Duodenal mucosa (tissue), 2 donors: ENCODE data around the gene RMND1.

Source experiments
- H3K27ac ChIP-seq: one replicate; pipeline ENCODE4 v1.7.0; 2013; ENCODE audit warnings: low read depth, low read length
- H3K27me3 ChIP-seq, 2 donors: one replicate each; pipeline ENCODE4 v1.7.0; 2013; ENCODE audit warnings: low read length in 2 of 2, control low read depth in 1 of 2; ENCODE audit not compliant: insufficient read depth in 2 of 2, control insufficient read depth in 1 of 2
- H3K36me3 ChIP-seq, 2 donors: one replicate each; pipeline ENCODE4 v1.7.0; 2013; ENCODE audit warnings: low read length in 2 of 2, control low read depth in 1 of 2; ENCODE audit not compliant: insufficient read depth in 2 of 2, control insufficient read depth in 1 of 2
- H3K4me1 ChIP-seq, 2 donors: one replicate each; pipeline ENCODE4 v1.7.0; 2013; ENCODE audit warnings: low read length in 2 of 2, control low read depth in 1 of 2; ENCODE audit not compliant: insufficient read depth in 2 of 2, control insufficient read depth in 1 of 2
- H3K4me3 ChIP-seq, 2 donors: one replicate each; pipeline ENCODE4 v1.7.0; 2013; ENCODE audit warnings: low read length in 2 of 2, low read depth in 1 of 2
- H3K9ac ChIP-seq, 2 donors: one replicate each; pipeline ENCODE4 v1.7.0; 2013; ENCODE audit warnings: low read length in 2 of 2, low read depth in 1 of 2
- H3K9me3 ChIP-seq, 2 donors: one replicate each; pipeline ENCODE4 v1.7.0; 2013; ENCODE audit warnings: low read length in 2 of 2, control low read depth in 1 of 2; ENCODE audit not compliant: control insufficient read depth in 1 of 2

The RMND1 gene

DNA sequence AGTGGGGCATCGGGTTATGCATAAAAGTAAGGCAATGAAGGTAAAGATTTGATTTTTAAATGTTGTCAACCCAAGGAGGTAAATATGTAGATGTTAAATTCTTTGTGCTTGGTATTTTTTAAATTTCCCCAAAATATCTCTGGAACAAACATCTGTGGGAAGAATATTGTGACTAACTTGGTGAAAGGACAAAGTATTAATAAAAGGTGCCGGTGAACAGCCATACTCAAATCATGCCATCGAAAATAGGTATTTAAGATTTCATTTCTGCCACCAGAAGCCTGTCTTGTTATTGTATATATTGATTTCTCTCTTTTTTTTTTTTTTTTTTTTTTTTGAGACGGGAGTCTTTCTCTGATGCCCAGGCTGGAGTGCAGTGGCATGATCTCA is 48.0 kb downstream of the RMND1 start:
- Histone ChIP-seq H3K27ac (no peak overlapping the region), H3K9me3 (no peaks in the 10 kb centered on the region), H3K27me3 (no peaks in the 10 kb centered on the region), H3K4me1 (peaks cover 0 to 5% of the 10 kb centered on the region in 2 donors), H3K9ac (no peak overlapping the region), H3K36me3 (peaks cover 6 to 29% of the 10 kb centered on the region in 2 donors), H3K4me3 (no peak overlapping the region)

- H3K36me3 ChIP-seq, result peaks cover 6 to 25% of the 10 kb centered on the region in 2 donors
Measured at GRCh38 chr6:151402228-151402627, 49.7 kb downstream of the RMND1 start.

GRCh38 chr6:151400473-151400872 is 51.5 kb downstream of the RMND1 start:
- H3K9me3 ChIP-seq, result no peaks in the 10 kb centered on the region
- peaks cover 6 to 21% of the 10 kb centered on the region in 2 donors for H3K36me3 ChIP-seq
- no peaks in the 10 kb centered on the region for H3K27me3 ChIP-seq
- H3K9ac ChIP-seq, result no peak overlapping the region
- H3K4me1 ChIP-seq, result peaks cover 4 to 5% of the 10 kb centered on the region in 2 donors
- no peak overlapping the region for H3K27ac ChIP-seq
- no peak overlapping the region for H3K4me3 ChIP-seq

More at GRCh38 chr6:151402228-151402627, 49.7 kb downstream of the RMND1 start:
- H3K4me1 ChIP-seq, result peaks cover 2 to 5% of the 10 kb centered on the region in 2 donors
- H3K9me3 ChIP-seq, result no peaks in the 10 kb centered on the region
- no peak overlapping the region for H3K4me3 ChIP-seq
- no peaks in the 10 kb centered on the region for H3K27me3 ChIP-seq
- no peak overlapping the region for H3K27ac ChIP-seq
- no peak overlapping the region for H3K9ac ChIP-seq

- Histone ChIP-seq H3K4me1 (peaks cover 5 to 7% of the 10 kb centered on the region in 2 donors), H3K9ac (no peak overlapping the region), H3K4me3 (no peak overlapping the region), H3K27ac (no peak overlapping the region), H3K9me3 (no peaks in the 10 kb centered on the region), H3K36me3 (peaks cover 0 to 14% of the 10 kb centered on the region in 2 donors), H3K27me3 (no peaks in the 10 kb centered on the region)
Measured at GRCh38 chr6:151399679-151400078, 52.2 kb downstream of the RMND1 start.

GRCh38 chr6:151393410-151393809 is 58.5 kb downstream of the RMND1 start:
- H3K4me1 ChIP-seq, result peaks cover 28 to 32% of the 10 kb centered on the region in 2 donors
- H3K36me3 ChIP-seq, result peaks cover 0 to 5% of the 10 kb centered on the region in 2 donors
- peak overlapping the region in 1 of 2 donors; percentile 69 for H3K4me3 ChIP-seq

GRCh38 chr6:151392427-151392826 is 59.5 kb downstream of the RMND1 start:
- Histone ChIP-seq H3K36me3 (no peaks in the 10 kb centered on the region), H3K27me3 (no peaks in the 10 kb centered on the region), H3K9me3 (no peaks in the 10 kb centered on the region), H3K4me1 (peaks cover 28 to 37% of the 10 kb centered on the region in 2 donors), H3K9ac (peak overlapping the region; percentile 58 to 63), H3K4me3 (peak overlapping the region; percentile 69 to 82), H3K27ac (peak overlapping the region; percentile 17)

More at GRCh38 chr6:151393410-151393809, 58.5 kb downstream of the RMND1 start:
- Histone ChIP-seq H3K9me3 (no peaks in the 10 kb centered on the region), H3K9ac (no peak overlapping the region), H3K27me3 (no peaks in the 10 kb centered on the region), H3K27ac (no peak overlapping the region)

DNA sequence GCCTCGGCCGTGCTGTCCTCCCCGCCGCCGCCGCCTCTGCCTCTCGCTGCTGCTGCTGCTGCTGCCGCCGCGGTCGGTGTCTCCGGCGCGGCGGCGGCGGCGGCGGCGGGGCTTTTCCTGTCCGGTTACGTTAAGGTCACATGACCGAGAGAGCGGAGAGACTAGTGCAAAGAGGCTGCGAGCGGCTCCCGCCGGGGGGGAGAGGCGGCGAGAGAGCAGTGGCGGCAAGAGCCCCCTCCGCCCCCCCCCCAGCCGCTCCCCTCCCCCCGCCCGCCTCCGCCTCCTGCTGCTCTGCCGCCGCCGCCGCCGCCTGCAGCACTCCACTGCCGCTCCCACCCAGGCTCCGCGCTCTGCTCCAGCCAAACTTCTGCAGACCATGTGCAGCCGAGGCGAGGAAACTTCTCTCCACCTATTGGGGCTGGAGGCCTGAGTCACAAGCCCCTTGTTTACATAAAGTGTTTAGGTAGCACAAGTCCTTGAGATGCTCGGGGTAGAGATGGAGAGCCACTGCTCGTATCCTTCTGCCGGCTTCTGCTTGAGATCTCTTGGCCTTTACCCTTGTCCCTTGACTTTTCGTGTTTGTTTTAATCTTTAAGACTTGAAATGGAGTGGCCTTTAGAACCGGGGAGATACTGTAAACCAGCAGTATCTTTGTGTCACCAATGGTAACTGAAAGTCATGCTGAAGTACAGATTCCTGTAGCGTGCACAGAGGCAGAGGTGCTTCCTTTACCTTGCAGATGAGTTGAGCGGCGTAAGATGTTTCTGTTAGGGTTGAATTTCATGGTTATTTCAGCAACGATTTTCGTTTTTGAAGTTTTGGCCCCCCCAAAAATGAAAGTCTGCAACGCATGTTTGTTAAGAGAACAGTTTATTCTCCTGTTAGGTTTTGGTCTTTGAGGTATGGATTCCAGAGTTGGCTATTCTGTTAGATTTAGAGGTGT is 60.2 kb downstream of the RMND1 start, which contains the start of gene ZBTB2:
Gene ZBTB2, minus strand, starts transcription at position 89 of the 943 bp plus-strand sequence. CDS start 17,922 bp downstream, outside the sequence.
- H3K9ac ChIP-seq, result peak within 1 kb of the TSS; percentile 78 to 83
- peak within 1 kb of the TSS; percentile 76 to 82 for H3K4me3 ChIP-seq
- H3K9me3 ChIP-seq, result no peaks in the 10 kb centered on the region
- no peaks in the 10 kb centered on the region for H3K36me3 ChIP-seq
- peaks cover 28 to 35% of the 10 kb centered on the region in 2 donors for H3K4me1 ChIP-seq
- no peaks in the 10 kb centered on the region for H3K27me3 ChIP-seq
- peak within 1 kb of the TSS; percentile 99 for H3K27ac ChIP-seq

DNA sequence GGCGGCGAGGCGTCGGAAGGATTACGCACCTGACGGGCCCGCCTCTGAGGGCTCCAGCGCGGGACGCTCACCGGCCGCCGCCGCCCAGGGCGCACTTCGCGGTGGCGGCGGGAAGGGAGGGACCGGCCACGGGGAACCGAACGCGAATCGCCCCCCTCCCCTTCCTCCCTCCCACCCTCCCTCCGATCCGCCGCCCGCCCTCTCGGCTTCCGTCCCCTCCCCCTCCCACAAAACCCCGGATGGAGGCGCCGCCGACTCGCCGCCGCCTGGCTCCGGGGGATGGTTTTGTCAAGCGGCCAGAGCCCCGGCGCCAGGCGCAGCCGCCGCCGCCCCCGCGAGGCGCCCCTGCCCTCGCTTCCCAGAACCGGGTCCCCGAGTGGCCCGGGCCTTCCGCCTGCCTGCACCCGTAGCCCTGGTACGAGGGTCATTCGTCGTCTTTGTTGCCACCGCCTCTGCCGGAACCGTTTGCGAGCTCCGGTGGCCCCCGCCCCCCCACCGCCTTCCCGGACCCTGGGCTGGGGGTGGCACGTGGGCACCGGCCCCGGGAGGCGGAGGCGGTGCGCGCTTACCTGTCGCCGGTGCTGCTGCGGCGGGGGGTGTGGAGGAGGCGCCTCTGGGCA is 61.0 kb downstream of the RMND1 start:
- H3K4me3 ChIP-seq, result peak overlapping the region; percentile 73 to 82
- H3K4me1 ChIP-seq, result peaks cover 28 to 35% of the 10 kb centered on the region in 2 donors
- peak overlapping the region; percentile 99 for H3K27ac ChIP-seq
- no peaks in the 10 kb centered on the region for H3K27me3 ChIP-seq
- H3K36me3 ChIP-seq, result no peaks in the 10 kb centered on the region
- H3K9ac ChIP-seq, result peak overlapping the region; percentile 78 to 83
- no peaks in the 10 kb centered on the region for H3K9me3 ChIP-seq

DNA sequence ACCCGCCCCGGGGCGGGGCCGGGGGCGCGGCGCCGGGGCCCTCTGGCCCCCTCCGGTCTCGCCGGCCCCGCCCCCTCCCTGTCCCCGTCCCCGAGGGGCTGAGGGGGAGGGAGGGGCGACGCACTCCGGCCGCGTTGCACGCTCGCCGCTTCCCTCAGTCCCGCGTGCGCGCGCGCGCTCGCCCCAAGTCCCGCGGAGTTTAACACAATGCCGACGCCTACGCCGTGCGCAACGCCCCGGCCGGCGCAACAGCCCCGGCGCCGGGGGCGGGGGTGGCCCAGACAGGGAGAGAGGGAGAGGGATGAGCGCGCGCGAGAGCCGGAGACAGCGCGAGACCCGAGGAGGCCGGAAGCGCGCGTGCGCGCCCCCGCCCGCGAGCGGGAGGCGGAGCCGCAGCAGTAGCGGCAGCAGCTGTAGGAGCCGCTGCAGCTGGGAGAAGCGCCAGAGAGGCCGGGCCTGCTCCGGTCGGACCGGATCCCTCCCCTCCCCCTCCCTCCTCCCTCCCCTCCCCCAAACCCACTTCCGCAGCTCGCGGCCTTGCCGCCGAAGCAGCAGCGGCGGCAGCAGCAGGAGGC is 61.6 kb downstream of the RMND1 start:
- H3K36me3 ChIP-seq, result no peaks in the 10 kb centered on the region
- peaks cover 30 to 35% of the 10 kb centered on the region in 2 donors for H3K4me1 ChIP-seq
- H3K9me3 ChIP-seq, result no peaks in the 10 kb centered on the region
- H3K27ac ChIP-seq, result peak overlapping the region; percentile 99
- peak overlapping the region; percentile 76 to 82 for H3K4me3 ChIP-seq
- no peaks in the 10 kb centered on the region for H3K27me3 ChIP-seq
- peak overlapping the region in 1 of 2 donors; percentile 78 for H3K9ac ChIP-seq
